Tibial nerve (tissue), 4 donors: ENCODE measurements around the gene ABHD18.

Source experiments
- CTCF ChIP-seq, 5 experiments: fragments of 200-600 bp in 3 of 5; fragments of 450-650 bp in 2 of 5; sonication (generic) in 3 of 5; IDR thresholded peaks; one replicate each; pipeline ENCODE4 v1.5.1; 2016 to 2019; ENCODE audit warnings: antibody characterized with exemption in 5 of 5, mild to moderate bottlenecking in 3 of 5, moderate library complexity in 2 of 5
- EP300 ChIP-seq, 2 donors: sonication (generic); formaldehyde crosslinking; IDR thresholded peaks; one replicate each; pipeline ENCODE4 v1.6.1; 2017; ENCODE audit warnings: antibody characterized with exemption in 2 of 2, mild to moderate bottlenecking in 1 of 2
- POLR2A ChIP-seq, 2 donors: fragments of 450-650 bp; IDR thresholded peaks; one replicate each; pipeline ENCODE4 v1.6.1; 2017; ENCODE audit warnings: antibody characterized with exemption in 2 of 2, mild to moderate bottlenecking in 2 of 2, moderate library complexity in 2 of 2

GRCh38 chr4:127922226-127922625 is 43.0 kb upstream of the ABHD18 start:
- no peak for TF ChIP-seq CTCF (IDR thresholded peaks at IDR 0.05)
- TF ChIP-seq EP300 (IDR thresholded peaks at IDR 0.05): no peak
- TF ChIP-seq POLR2A (IDR thresholded peaks at IDR 0.05): no peak
